SH-SY5Y (cell line): Measurements from ENCODE around the gene TTI1.

ENCODE experiments used
- GATA2 ChIP-seq: IDR thresholded peaks from 2 replicates; pipeline ENCODE4 v1.6.1; 2011; ENCODE audit warnings: mild to moderate bottlenecking, low read depth, low read length
- GATA3 ChIP-seq: IDR thresholded peaks from 2 replicates; pipeline ENCODE4 v1.6.1; 2011; ENCODE audit warnings: low read depth, mild to moderate bottlenecking, low read length, moderate library complexity

GRCh38 chr20:38043512-38044300 is 10.4 kb upstream of the TTI1 start:
- TF ChIP-seq GATA2 (no peak), GATA3 (no peak)
